HG02588 (cell line): ENCODE measurements around the gene ASMTL.
"Not testable (repeated sequence)": the region's sequence is repeated elsewhere in the genome, so short reads cannot be mapped to it uniquely, and the experiment has no call there.

Source experiments
- ATAC-seq: cut with Tn5 transposase; IDR thresholded peaks from one replicate; pipeline ENCODE4 v1.9.1; 2021; ENCODE audit warnings: mild to moderate bottlenecking, moderate library complexity; ENCODE audit not compliant: unreplicated experiment

Gene ASMTL

DNA sequence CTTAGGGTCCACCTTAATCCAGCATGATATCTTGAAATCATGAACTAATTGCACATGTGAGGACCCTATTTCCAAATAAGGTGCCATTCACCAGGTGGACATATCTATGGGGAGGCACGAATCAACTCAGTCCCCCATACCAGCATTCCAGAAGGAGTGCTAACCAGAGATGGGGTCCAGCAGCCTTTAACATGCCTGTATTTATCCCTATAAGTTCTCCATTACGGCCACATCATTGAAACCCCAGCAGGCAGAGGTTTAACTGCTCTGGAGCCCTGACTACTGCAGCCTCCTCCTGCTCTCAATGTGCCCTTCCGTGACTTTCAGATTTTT lies 3.2 kb upstream of the ASMTL start:
- no peak for ATAC-seq

- ATAC-seq, result peak; percentile 30
Observed at GRCh38 chrX:1453951-1454785, 1.5 kb upstream of the ASMTL start.

GRCh38 chrX:1453395-1453783 lies 680 bp upstream of the ASMTL start:
- peak; percentile 9 for ATAC-seq

DNA sequence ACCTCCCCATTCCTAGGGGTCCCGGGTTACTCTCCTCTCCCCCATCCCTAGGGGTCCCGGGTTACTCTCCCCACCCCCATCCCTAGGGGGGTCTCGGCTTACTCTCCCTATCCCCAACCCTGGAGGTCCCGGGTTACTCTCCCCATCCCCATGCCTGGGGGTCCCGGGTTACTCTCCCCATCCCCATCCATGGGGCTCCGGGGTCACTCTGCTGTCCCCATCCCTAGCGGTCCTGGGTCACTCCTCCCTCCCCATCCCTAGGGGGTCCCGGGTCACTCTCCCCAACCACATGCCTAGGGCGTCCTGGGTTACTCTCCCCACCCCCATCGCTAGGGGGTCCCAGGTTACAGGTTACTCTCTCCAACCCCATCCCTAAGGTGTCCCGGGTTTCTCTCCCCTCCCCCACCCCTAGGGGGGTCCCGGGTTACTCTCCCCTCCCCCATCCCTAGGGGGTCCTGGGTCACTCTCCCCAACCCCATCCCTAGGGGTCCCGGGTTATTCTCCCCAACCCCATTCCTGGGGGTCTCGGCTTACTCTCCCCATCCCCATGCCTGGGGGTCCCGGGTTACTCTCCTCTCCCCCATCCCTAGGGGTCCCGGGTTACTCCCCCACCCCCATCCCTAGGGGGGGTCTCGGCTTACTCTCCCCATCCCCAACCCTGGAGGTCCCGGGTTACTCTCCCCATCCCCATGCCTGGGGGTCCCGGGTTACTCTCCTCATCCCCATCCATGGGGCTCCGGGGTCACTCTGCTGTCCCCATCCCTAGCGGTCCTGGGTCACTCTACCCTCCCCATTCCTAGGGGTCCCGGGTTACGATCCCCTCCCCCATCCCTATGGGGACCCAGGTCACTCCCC lies 821 bp downstream of the ASMTL start:
- ATAC-seq, result no peak

DNA sequence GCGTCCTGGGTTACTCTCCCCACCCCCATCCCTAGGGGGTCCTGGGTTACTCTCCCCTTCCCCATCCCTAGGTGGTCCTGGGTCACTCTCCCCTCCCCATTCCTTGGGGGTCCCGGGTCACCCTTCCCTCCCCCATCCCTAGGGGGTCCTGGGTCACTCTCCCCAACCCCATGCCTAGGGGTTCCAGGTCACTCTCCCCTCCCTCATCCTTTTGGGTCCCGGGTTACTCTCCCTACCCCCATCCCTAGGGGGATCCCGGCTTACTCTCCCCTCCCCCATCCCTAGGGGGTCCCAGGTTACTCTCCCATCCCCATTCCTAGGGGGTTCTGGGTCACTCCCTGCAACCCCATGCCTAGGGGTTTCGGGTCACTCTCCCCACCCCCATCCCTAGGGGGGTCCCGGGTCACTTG lies 1.5 kb downstream of the ASMTL start:
- no peak for ATAC-seq

- no peak for ATAC-seq
Observed at GRCh38 chrX:1450361-1451161, 2.1 kb downstream of the ASMTL start.

DNA sequence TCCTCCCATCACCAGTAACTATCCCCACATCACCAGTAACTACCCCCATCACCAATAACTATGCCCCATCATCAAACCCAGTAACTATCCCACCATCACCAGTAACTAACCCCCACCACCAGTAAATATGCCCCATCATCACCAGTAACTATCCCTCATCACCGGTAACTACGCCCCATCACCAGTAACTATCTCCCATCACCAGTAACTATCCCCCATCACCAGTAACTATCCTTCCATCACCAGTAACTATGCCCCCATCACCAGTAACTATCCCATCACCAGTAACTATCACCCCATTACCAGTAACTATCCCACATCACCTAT lies 2.9 kb downstream of the ASMTL start:
- no peak for ATAC-seq

- no peak for ATAC-seq
Observed at GRCh38 chrX:1449036-1449822, 3.5 kb downstream of the ASMTL start.

GRCh38 chrX:1448573-1449001 lies 4.1 kb downstream of the ASMTL start:
- ATAC-seq, result not testable (repeated sequence)

- not testable (repeated sequence) for ATAC-seq
Observed at GRCh38 chrX:1447969-1448572, 4.6 kb downstream of the ASMTL start.

DNA sequence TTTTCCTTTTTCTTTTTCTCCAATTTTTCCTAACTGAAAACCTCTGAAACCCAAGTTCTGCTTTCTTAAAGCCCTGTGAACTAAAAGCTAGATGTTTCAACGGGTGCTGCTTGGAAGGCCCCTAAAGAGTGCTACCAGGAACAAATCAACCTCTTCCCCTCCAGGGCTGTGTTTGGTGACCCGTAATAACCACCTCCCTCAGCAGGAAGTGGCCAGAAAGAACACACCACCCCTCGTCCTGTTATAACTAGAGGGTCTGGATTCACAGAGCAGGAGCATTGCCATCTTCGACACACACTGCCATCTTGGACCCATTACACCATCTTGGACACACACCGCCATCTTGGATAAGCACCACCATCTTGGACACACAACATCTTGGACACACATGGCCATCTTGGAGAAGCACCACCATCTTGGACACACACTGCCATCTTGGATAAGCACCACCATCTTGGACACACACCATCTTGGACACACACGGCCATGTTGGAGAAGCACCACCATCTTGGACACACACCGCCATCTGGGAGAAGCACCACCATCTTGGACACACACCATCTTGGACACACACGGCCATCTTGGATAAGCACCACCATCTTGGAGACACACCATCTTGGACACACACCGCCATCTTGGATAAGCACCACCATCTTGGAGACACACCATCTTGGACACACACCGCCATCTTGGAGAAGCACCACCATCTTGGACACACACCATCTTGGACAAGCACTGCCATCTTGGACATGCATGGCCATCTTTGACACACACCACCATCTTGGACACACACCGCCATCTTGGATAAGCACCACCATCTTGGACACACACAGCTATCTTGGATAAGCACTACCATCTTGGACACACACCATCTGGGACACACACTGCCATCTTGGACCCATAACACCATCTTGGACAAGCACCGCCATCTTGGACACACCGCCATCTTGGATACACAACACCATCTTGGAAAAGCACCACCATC lies 5.4 kb downstream of the ASMTL start:
- not testable (repeated sequence) for ATAC-seq

GRCh38 chrX:1444561-1445500 lies 7.9 kb downstream of the ASMTL start:
- no peak for ATAC-seq

GRCh38 chrX:1443496-1444075 lies 9.1 kb downstream of the ASMTL start:
- no peak for ATAC-seq

DNA sequence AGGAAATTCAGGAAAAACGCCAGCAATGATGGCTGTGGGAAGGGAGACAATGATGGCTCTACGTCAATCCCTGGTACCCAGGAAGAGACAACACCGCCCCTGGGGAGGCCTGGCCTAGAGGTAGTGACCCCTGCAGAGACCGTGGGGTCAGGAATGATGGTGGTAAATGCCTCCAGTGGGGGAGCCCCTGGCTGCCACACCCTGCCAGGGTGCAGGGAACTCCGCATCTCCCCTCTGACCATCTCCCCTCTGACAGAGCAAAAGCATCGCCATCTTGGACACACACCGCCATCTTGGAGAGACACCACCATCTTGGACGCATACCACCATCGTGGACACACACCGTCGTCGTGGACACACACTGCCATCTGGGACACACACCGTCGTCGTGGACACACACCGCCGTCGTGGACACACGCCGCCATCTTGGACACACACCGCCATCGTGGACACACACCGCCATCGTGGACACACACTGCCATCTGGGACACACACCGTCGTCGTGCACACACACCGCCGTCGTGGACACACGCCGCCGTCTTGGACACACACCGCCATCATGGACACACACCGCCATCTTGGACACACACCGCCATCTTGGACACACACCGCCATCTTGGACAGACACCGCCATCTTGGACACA lies 9.9 kb downstream of the ASMTL start:
- no peak for ATAC-seq

GRCh38 chrX:1442016-1442665 lies 10.6 kb downstream of the ASMTL start:
- no peak for ATAC-seq

GRCh38 chrX:1440506-1440905 lies 12.2 kb downstream of the ASMTL start:
- ATAC-seq, result no peak
